ENCODE results near the gene PRXL2B. TPM values are rescaled to one million over a fixed set of nuclear protein-coding genes. Genes with fewer than 3 reads are reported as not detected.

The PRXL2B gene
- polyA plus RNA-seq, 2 donors, result 12.2 to 16.3 TPM

DNA sequence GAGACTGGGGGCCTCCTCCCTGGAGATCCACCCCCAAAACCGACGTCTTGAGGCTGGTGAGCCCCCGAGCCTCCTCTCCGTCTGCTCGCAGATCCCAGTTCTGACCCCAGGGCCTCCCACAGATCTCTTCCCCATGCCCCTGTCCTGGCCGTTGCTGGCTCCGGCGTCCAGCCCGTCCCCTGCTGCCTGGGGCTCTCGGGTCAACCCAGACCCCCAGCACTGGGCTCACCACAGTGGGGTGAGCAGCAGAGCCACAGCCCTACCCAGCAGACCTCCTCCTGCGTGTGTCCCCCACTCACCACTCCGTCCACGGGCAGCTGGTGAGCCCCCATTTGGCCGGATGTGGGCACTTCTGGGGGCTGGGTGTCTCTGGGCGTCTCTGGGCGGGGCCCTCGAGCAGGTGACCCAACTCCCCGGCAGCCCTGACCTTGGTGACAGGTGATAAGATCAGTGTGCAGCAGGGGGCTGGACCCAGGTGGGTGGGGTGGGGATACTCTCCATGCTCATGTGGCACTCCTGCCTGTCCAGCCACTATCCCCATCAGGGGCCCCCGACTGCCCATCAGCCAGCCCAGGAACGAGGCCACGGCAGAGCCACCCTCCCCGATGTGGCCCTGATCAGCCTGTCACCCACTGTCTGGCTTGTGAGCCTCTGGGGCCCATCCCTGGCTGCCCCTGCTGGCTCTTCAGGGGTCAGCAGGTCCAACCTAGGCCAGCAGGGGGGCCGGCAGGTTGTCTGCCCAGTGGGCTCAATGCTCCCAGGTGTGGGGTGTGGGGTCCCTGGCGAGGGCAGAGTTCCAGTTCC is 29.7 kb upstream of the PRXL2B start:
- 9 to 11% methylated on average over 24 of the region's 24 CpGs for WGBS, 2 donors
- peak overlapping the region; percentile 88 to 94 for H3K27ac ChIP-seq (ENCODE audit: low read depth in 2 of 2, low read length in 1 of 2)
- peaks cover 11 to 20% of the 10 kb centered on the region in 2 donors for H3K4me1 ChIP-seq (ENCODE audit: control insufficient read depth in 2 of 2, insufficient read depth in 2 of 2, low read length in 1 of 2)
- no peaks in the 10 kb centered on the region for H3K27me3 ChIP-seq (ENCODE audit: control insufficient read depth in 1 of 2, insufficient read depth in 2 of 2, low read length in 2 of 2)
- H3K4me3 ChIP-seq (ENCODE audit: low read depth in 1 of 2, low read length in 2 of 2), result peak overlapping the region; percentile 76 to 82
- H3K36me3 ChIP-seq (ENCODE audit: control insufficient read depth in 2 of 2, insufficient read depth in 2 of 2, low read length in 1 of 2), result peaks cover 3 to 28% of the 10 kb centered on the region in 2 donors
- H3K9me3 ChIP-seq (ENCODE audit: control insufficient read depth in 2 of 2, insufficient read depth in 1 of 2, low read depth in 1 of 2, low read length in 1 of 2), result no peaks in the 10 kb centered on the region

- Histone ChIP-seq H3K36me3 (ENCODE audit: control insufficient read depth in 2 of 2, insufficient read depth in 2 of 2, low read length in 1 of 2) (peaks cover 3 to 35% of the 10 kb centered on the region in 2 donors), H3K9me3 (ENCODE audit: control insufficient read depth in 2 of 2, insufficient read depth in 1 of 2, low read depth in 1 of 2, low read length in 1 of 2) (no peaks in the 10 kb centered on the region), H3K4me3 (ENCODE audit: low read depth in 1 of 2, low read length in 2 of 2) (peak overlapping the region in 1 of 2 donors; percentile 82), H3K27ac (ENCODE audit: low read depth in 2 of 2, low read length in 1 of 2) (peak overlapping the region in 1 of 2 donors; percentile 11), H3K27me3 (ENCODE audit: control insufficient read depth in 1 of 2, insufficient read depth in 2 of 2, low read length in 2 of 2) (no peaks in the 10 kb centered on the region), H3K4me1 (ENCODE audit: control insufficient read depth in 2 of 2, insufficient read depth in 2 of 2, low read length in 1 of 2) (peaks cover 11 to 20% of the 10 kb centered on the region in 2 donors)
- WGBS, 2 donors, result 75 to 77% methylated on average over 30 of the region's 30 CpGs
These were observed 28.8 kb upstream of the PRXL2B start for GRCh38 chr1:2557482-2558400.

DNA sequence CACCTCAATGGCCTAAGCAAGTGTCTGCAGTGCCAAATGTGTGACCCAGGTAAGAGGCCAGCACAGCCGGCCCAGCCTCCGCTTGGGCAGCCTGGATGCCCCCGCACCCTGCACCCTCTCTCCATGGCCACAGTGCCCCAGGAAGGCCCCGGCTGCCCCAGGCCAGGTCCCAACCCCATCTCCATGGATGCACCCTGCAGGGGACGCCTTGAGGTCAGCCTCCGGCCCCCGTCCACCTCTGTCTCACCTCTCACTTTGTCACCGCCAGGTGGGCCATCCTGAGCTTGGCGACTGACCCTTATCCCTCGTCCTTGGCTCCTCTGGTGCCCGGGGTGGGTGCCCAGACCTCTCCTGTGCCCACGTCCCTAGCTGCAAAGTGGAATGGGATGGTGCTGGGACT is 28.2 kb upstream of the PRXL2B start:
- Histone ChIP-seq H3K9me3 (ENCODE audit: control insufficient read depth in 2 of 2, insufficient read depth in 1 of 2, low read depth in 1 of 2, low read length in 1 of 2) (no peaks in the 10 kb centered on the region), H3K27ac (ENCODE audit: low read depth in 2 of 2, low read length in 1 of 2) (no peak overlapping the region), H3K36me3 (ENCODE audit: control insufficient read depth in 2 of 2, insufficient read depth in 2 of 2, low read length in 1 of 2) (peaks cover 3 to 35% of the 10 kb centered on the region in 2 donors), H3K4me1 (ENCODE audit: control insufficient read depth in 2 of 2, insufficient read depth in 2 of 2, low read length in 1 of 2) (peaks cover 11 to 20% of the 10 kb centered on the region in 2 donors), H3K4me3 (ENCODE audit: low read depth in 1 of 2, low read length in 2 of 2) (no peak overlapping the region), H3K27me3 (ENCODE audit: control insufficient read depth in 1 of 2, insufficient read depth in 2 of 2, low read length in 2 of 2) (no peaks in the 10 kb centered on the region)
- WGBS, 2 donors, result 94% methylated on average over 11 to 12 of the region's 12 CpGs

DNA sequence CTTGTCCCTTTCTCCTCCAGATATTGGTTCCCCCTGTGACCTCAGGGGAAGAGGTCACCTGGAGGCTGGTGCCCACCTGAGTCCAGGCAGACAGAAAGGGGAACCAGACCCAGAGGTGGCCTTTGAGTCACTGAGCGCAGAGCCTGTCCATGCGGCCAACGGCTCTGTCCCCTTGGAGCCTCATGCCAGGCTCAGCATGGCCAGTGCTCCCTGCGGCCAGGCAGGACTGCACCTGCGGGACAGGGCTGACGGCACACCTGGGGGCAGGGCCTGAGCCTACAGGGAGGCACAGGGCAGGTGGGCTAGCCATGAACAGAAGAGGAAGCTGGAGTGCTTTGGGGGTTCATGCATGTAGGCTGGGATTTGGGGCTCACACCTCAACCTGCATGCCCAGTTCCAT is 27.7 kb upstream of the PRXL2B start:
- WGBS, 2 donors, result 95 to 100% methylated on average over 6 of the region's 6 CpGs
- Histone ChIP-seq H3K4me1 (ENCODE audit: control insufficient read depth in 2 of 2, insufficient read depth in 2 of 2, low read length in 1 of 2) (peaks cover 11 to 20% of the 10 kb centered on the region in 2 donors), H3K36me3 (ENCODE audit: control insufficient read depth in 2 of 2, insufficient read depth in 2 of 2, low read length in 1 of 2) (peaks cover 3 to 35% of the 10 kb centered on the region in 2 donors)

GRCh38 chr1:2559509-2560298 is 26.9 kb upstream of the PRXL2B start:
- H3K27me3 ChIP-seq (ENCODE audit: control insufficient read depth in 1 of 2, insufficient read depth in 2 of 2, low read length in 2 of 2), result no peaks in the 10 kb centered on the region
- no peak overlapping the region for H3K4me3 ChIP-seq (ENCODE audit: low read depth in 1 of 2, low read length in 2 of 2)
- H3K36me3 ChIP-seq (ENCODE audit: control insufficient read depth in 2 of 2, insufficient read depth in 2 of 2, low read length in 1 of 2), result peaks cover 3 to 35% of the 10 kb centered on the region in 2 donors

More for the DNA sequence above, 27.7 kb upstream of the PRXL2B start:
- Histone ChIP-seq H3K9me3 (ENCODE audit: control insufficient read depth in 2 of 2, insufficient read depth in 1 of 2, low read depth in 1 of 2, low read length in 1 of 2) (no peaks in the 10 kb centered on the region), H3K27me3 (ENCODE audit: control insufficient read depth in 1 of 2, insufficient read depth in 2 of 2, low read length in 2 of 2) (no peaks in the 10 kb centered on the region), H3K27ac (ENCODE audit: low read depth in 2 of 2, low read length in 1 of 2) (no peak overlapping the region), H3K4me3 (ENCODE audit: low read depth in 1 of 2, low read length in 2 of 2) (no peak overlapping the region)

DNA sequence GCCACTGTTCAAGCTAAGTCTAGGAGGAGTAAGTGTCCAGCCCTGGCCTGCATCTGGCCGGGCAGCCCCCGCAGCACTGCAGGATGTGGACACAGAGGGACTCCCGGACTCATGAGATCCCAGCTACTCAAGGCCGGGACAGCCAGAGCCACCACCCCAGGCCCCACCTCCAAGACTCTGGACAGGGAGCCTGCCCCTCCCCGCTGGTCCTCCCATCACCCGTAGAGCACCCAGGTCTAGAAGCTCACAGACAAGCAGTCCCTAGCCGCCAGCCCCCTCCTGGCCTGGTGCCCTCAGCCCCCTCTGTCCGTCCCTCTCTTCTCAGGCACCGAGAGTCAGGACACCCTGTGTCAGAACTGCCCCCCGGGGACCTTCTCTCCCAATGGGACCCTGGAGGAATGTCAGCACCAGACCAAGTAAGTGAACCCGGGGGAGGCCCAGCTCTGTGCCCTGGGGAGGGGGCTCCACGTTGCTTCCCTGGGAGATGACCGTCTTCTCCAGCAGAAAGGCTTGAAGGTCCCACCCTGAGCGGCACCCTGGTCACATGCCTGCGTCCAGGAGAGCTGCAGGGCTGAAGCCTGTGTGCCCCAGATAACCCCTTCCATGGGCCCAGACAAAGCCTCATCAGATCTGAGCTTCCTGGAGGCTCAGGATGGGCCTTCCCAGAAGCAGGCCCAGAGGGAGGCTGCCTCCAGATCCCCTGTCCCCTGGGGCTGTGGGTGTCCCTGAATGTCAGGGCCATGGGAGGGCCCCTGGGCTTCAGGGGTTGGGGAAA is 26.1 kb upstream of the PRXL2B start:
- 88 to 91% methylated on average over 15 of the region's 15 CpGs for WGBS, 2 donors
- Histone ChIP-seq H3K27me3 (ENCODE audit: control insufficient read depth in 1 of 2, insufficient read depth in 2 of 2, low read length in 2 of 2) (no peaks in the 10 kb centered on the region), H3K4me3 (ENCODE audit: low read depth in 1 of 2, low read length in 2 of 2) (no peak overlapping the region), H3K36me3 (ENCODE audit: control insufficient read depth in 2 of 2, insufficient read depth in 2 of 2, low read length in 1 of 2) (peaks cover 3 to 35% of the 10 kb centered on the region in 2 donors), H3K27ac (ENCODE audit: low read depth in 2 of 2, low read length in 1 of 2) (no peak overlapping the region), H3K9me3 (ENCODE audit: control insufficient read depth in 2 of 2, insufficient read depth in 1 of 2, low read depth in 1 of 2, low read length in 1 of 2) (no peaks in the 10 kb centered on the region), H3K4me1 (ENCODE audit: control insufficient read depth in 2 of 2, insufficient read depth in 2 of 2, low read length in 1 of 2) (peaks cover 11 to 14% of the 10 kb centered on the region in 2 donors)

More at GRCh38 chr1:2559509-2560298, 26.9 kb upstream of the PRXL2B start:
- H3K4me1 ChIP-seq (ENCODE audit: control insufficient read depth in 2 of 2, insufficient read depth in 2 of 2, low read length in 1 of 2), result peaks cover 11 to 20% of the 10 kb centered on the region in 2 donors
- no peaks in the 10 kb centered on the region for H3K9me3 ChIP-seq (ENCODE audit: control insufficient read depth in 2 of 2, insufficient read depth in 1 of 2, low read depth in 1 of 2, low read length in 1 of 2)
- H3K27ac ChIP-seq (ENCODE audit: low read depth in 2 of 2, low read length in 1 of 2), result no peak overlapping the region
- 82 to 88% methylated on average over 32 to 35 of the region's 35 CpGs for WGBS, 2 donors

DNA sequence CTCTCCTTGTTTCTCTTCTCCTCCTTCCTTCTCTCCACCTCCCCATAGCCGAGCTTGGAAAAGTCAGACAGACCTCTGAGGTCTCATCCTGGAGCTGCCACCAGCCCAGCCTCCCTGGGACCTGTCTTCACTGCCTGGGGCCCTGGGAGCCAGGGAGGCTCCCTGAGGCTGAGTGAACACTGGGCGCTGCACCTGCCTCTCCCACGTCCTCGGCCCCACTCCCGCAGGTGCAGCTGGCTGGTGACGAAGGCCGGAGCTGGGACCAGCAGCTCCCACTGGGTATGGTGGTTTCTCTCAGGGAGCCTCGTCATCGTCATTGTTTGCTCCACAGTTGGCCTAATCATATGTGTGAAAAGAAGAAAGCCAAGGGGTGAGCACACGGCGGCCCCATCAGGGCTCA is 25.1 kb upstream of the PRXL2B start:
- no peaks in the 10 kb centered on the region for H3K9me3 ChIP-seq (ENCODE audit: control insufficient read depth in 2 of 2, insufficient read depth in 1 of 2, low read depth in 1 of 2, low read length in 1 of 2)
- WGBS, 2 donors, result 83 to 85% methylated on average over 11 of the region's 11 CpGs

DNA sequence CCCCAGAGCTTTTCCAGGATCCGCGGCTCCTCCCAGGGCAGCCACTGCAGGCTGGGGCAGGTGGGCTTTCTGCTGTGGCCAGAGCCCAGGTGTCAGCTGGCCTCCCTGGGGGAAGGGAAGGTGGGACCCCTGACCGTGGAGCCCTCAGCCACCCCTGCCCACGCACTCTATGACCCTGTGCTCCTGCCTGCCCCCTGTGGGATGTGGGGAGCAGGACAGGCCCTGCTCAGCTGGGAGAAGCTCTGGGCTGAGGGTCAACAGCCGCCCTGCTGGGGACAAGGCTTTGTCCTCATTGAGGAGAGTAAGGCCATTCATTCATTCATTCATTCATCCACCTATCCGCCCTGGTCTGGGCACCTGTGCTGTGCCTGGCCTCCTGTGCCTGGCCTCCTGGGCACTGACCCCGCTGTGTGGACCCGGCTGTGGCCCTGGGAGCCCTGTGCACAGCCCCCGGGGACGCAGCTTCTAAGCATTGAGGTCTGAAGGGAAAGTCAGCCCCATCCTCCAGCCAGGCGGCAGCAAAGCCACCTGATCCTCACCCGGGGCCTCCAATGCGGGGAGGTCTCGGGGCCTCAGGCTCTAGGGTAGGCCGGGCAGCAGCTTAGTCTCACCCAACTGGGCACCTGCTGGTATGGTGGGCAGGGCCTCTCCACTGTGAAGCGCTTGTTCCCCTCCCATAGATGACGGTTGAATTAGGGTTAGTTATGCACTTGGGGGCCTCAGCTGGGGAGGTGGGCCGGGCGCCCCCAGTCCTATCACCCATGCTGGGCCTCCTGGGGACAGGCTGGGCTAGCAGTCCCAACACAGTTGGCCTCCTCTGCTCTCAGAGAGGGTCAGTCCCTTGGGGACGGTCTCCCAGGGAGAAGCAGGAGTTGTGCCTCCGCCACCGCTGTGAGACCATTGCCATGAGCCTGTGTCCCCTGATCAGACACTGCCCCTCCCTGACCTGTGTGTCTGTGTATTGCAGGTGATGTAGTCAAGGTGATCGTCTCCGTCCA is 24.4 kb upstream of the PRXL2B start:
- Histone ChIP-seq H3K9me3 (ENCODE audit: control insufficient read depth in 2 of 2, insufficient read depth in 1 of 2, low read depth in 1 of 2, low read length in 1 of 2) (no peaks in the 10 kb centered on the region), H3K4me3 (ENCODE audit: low read depth in 1 of 2, low read length in 2 of 2) (no peak overlapping the region), H3K36me3 (ENCODE audit: control insufficient read depth in 2 of 2, insufficient read depth in 2 of 2, low read length in 1 of 2) (peaks cover 3 to 35% of the 10 kb centered on the region in 2 donors), H3K27ac (ENCODE audit: low read depth in 2 of 2, low read length in 1 of 2) (no peak overlapping the region), H3K27me3 (ENCODE audit: control insufficient read depth in 1 of 2, insufficient read depth in 2 of 2, low read length in 2 of 2) (no peaks in the 10 kb centered on the region), H3K4me1 (ENCODE audit: control insufficient read depth in 2 of 2, insufficient read depth in 2 of 2, low read length in 1 of 2) (peaks cover 9 to 11% of the 10 kb centered on the region in 2 donors)
- 86 to 87% methylated on average over 24 of the region's 24 CpGs for WGBS, 2 donors

More for the DNA sequence above, 25.1 kb upstream of the PRXL2B start:
- no peak overlapping the region for H3K4me3 ChIP-seq (ENCODE audit: low read depth in 1 of 2, low read length in 2 of 2)
- peaks cover 3 to 35% of the 10 kb centered on the region in 2 donors for H3K36me3 ChIP-seq (ENCODE audit: control insufficient read depth in 2 of 2, insufficient read depth in 2 of 2, low read length in 1 of 2)
- H3K27ac ChIP-seq (ENCODE audit: low read depth in 2 of 2, low read length in 1 of 2), result no peak overlapping the region
- no peaks in the 10 kb centered on the region for H3K27me3 ChIP-seq (ENCODE audit: control insufficient read depth in 1 of 2, insufficient read depth in 2 of 2, low read length in 2 of 2)
- H3K4me1 ChIP-seq (ENCODE audit: control insufficient read depth in 2 of 2, insufficient read depth in 2 of 2, low read length in 1 of 2), result peaks cover 11% of the 10 kb centered on the region in 2 donors
